Right cardiac atrium (tissue), 5 donors: ENCODE measurements around the gene HCAR2. TPM values are rescaled to one million over a fixed set of nuclear protein-coding genes. Genes with fewer than 3 reads are reported as not detected.
A peak's percentile ranks its signal among the peaks of the same experiment; 100 is the strongest.
"Not testable (repeated sequence)": the region's sequence is repeated elsewhere in the genome, so short reads cannot be mapped to it uniquely, and the experiment has no call there.

Experiments used
- ATAC-seq, 2 donors: fragments of 200-7000 bp; cut with Tn5 transposase; one replicate each; pipeline versions ENCODE4 v1.8.0 to v1.9.1; 2020; ENCODE audit warnings: moderate library complexity in 2 of 2, mild to moderate bottlenecking in 1 of 2
- DNase-seq, 3 donors: peaks; one replicate each; pipeline ENCODE4 v3.0.0-alpha.2; 2020
- H3K27ac ChIP-seq: one replicate; pipeline ENCODE4 v1.5.1; 2013; ENCODE audit warnings: mild to moderate bottlenecking, low read length, control low read depth, moderate library complexity
- H3K27me3 ChIP-seq: one replicate; pipeline ENCODE4 v1.6.1; 2013; ENCODE audit not compliant: control insufficient read depth, insufficient read depth
- H3K4me1 ChIP-seq: one replicate; pipeline ENCODE4 v1.6.1; 2013; ENCODE audit warnings: low read length; ENCODE audit not compliant: control insufficient read depth, insufficient read depth
- H3K4me3 ChIP-seq: one replicate; pipeline ENCODE4 v1.5.1; 2013; ENCODE audit warnings: low read length, control low read depth
- H3K9me3 ChIP-seq: one replicate; pipeline ENCODE4 v1.6.1; 2013; ENCODE audit warnings: low read length; ENCODE audit not compliant: control insufficient read depth
- WGBS: extraction: QIAGEN DNeasy Blood & Tissue Kit; methylation state at CpG from one replicate; pipeline ENCODE4 v1.1.7; 2013; 5-methylcytosine and 5-hydroxymethylcytosine counted together
- intact Hi-C, 4 donors: fragments of 100-400 bp; cut with DNase I; formaldehyde crosslinking; loops; one replicate each; pipeline versions ENCODE4 v1.11.0 to v1.14.0; 2022 to 2023
- polyA plus RNA-seq: library from polyadenylated mRNA; stranded (reverse); fragments of 200-250 nt; gene quantifications from one replicate; pipeline ENCODE4 v1.2.3, GENCODE V29; 2013
- total RNA-seq, 4 donors: library from RNA; stranded (reverse); fragmentation: NEBNext Ultra II Directional; extraction: Animal tissue kit (Norgen Biotek cat#: 25700); gene quantifications; one replicate each; pipeline ENCODE4 v1.2.1, GENCODE V29; 2021
- donor health status: healthy with polysubstance abuse.
- donor health status: DM: no; HTN: yes; CAD: no.
- donor health status: DM: no; HTN: no; CAD: no.
- donor health status: DM: no; HTN: yes; CAD: no; lungs with severe emphysema.
- donor health status: DM: yes; HTN: yes; CAD: no.

Gene HCAR2
- total and polyA plus RNA-seq, 5 donors: 0.16 to 0.58 TPM; not detected in 3

GRCh38 chr12:122661246-122661645 lies 41.9 kb downstream of the HCAR2 start:
- no peak overlapping the region for H3K27ac ChIP-seq
- ATAC-seq: no peak
- no peak overlapping the region for H3K4me3 ChIP-seq
- intact Hi-C loops: no loop called here
- WGBS: 89% methylated on average over 16 of the region's 16 CpGs
- no peaks in the 10 kb centered on the region for H3K9me3 ChIP-seq
- no peak for DNase-seq
- H3K27me3 ChIP-seq: no peaks in the 10 kb centered on the region
- H3K4me1 ChIP-seq: no peaks in the 10 kb centered on the region

- ATAC-seq (peak in 1 of 2 donors; percentile 43), DNase-seq (peak in 1 of 3 donors; percentile 18)
- H3K4me3 ChIP-seq: no peak overlapping the region
- no peaks in the 10 kb centered on the region for H3K4me1 ChIP-seq
- no peak overlapping the region for H3K27ac ChIP-seq
- no peaks in the 10 kb centered on the region for H3K27me3 ChIP-seq
- no peaks in the 10 kb centered on the region for H3K9me3 ChIP-seq
- intact Hi-C loops: no loop called here
- 71% methylated on average over 6 of the region's 6 CpGs for WGBS
Observed at GRCh38 chr12:122659579-122659978, 43.6 kb downstream of the HCAR2 start.

GRCh38 chr12:122656298-122656697 lies 46.9 kb downstream of the HCAR2 start:
- WGBS: 89% methylated on average over 3 of the region's 3 CpGs
- no peaks in the 10 kb centered on the region for H3K27me3 ChIP-seq
- DNase-seq (no peak), ATAC-seq (no peak)
- intact Hi-C loops: no loop called here
- H3K27ac ChIP-seq: no peak overlapping the region
- H3K9me3 ChIP-seq: no peaks in the 10 kb centered on the region
- H3K4me1 ChIP-seq: no peaks in the 10 kb centered on the region
- H3K4me3 ChIP-seq: no peak overlapping the region

- H3K4me3 ChIP-seq, H3K9me3 ChIP-seq, H3K4me1 ChIP-seq, ATAC-seq, H3K27ac ChIP-seq, DNase-seq, H3K27me3 ChIP-seq, intact Hi-C loops: not testable (repeated sequence)
- 97% methylated on average over 8 of the region's 8 CpGs for WGBS
Observed at GRCh38 chr12:122653291-122653690, 49.9 kb downstream of the HCAR2 start.

- H3K4me3 ChIP-seq: no peak overlapping the region
- intact Hi-C loops: no loop called here
- H3K27me3 ChIP-seq: no peaks in the 10 kb centered on the region
- H3K4me1 ChIP-seq: no peaks in the 10 kb centered on the region
- no peaks in the 10 kb centered on the region for H3K9me3 ChIP-seq
- H3K27ac ChIP-seq: no peak overlapping the region
- 75% methylated on average over 11 of the region's 11 CpGs for WGBS
- ATAC-seq (no peak), DNase-seq (no peak)
Observed at GRCh38 chr12:122651520-122652224, 51.5 kb downstream of the HCAR2 start.

Other genes starting within 250 kb of the HCAR2 start
- 10 to 100 TPM; 10.7 to 11.7 (median 10.8) TPM for gene ZCCHC8, start 202.4 kb downstream of the HCAR2 start, total RNA-seq
- 11.6 TPM for gene ZCCHC8, start 202.4 kb downstream of the HCAR2 start, polyA plus RNA-seq
- 10 to 100 TPM; 40.2 to 49.6 (median 44.1) TPM for gene RSRC2, start 176.4 kb downstream of the HCAR2 start, total RNA-seq
- gene RSRC2, start 176.4 kb downstream of the HCAR2 start, polyA plus RNA-seq: 47.5 TPM
- 1 to 10 TPM; 2.7 to 4.7 (median 4.2) TPM for gene KNTC1, start 176.1 kb downstream of the HCAR2 start, total RNA-seq
- 2.7 TPM for gene KNTC1, start 176.1 kb downstream of the HCAR2 start, polyA plus RNA-seq
- gene HCAR3, start 13.5 kb upstream of the HCAR2 start, total RNA-seq: not detected
- 0.05 TPM for gene HCAR3, start 13.5 kb upstream of the HCAR2 start, polyA plus RNA-seq
- gene HCAR1, start 27.5 kb upstream of the HCAR2 start, total RNA-seq: under 1 TPM in 3 of 4 donors, not detected in 1; 0.08 to 0.12 (median 0.11) TPM
- 0.20 TPM for gene HCAR1, start 27.5 kb upstream of the HCAR2 start, polyA plus RNA-seq
- 10 to 100 TPM; 25.1 to 26.5 (median 26.0) TPM for gene DENR, start 49.5 kb upstream of the HCAR2 start, total RNA-seq
- 16.5 TPM for gene DENR, start 49.5 kb upstream of the HCAR2 start, polyA plus RNA-seq
- 1 to 10 TPM in 2 of 4 donors, under 1 TPM in 2; 0.88 to 1.4 (median 1.1) TPM for gene CCDC62, start 71.2 kb upstream of the HCAR2 start, total RNA-seq
- 0.07 TPM for gene CCDC62, start 71.2 kb upstream of the HCAR2 start, polyA plus RNA-seq
- gene HIP1R, start 132.1 kb upstream of the HCAR2 start, total RNA-seq: 10 to 100 TPM; 25.0 to 48.7 (median 34.2) TPM
- 34.9 TPM for gene HIP1R, start 132.1 kb upstream of the HCAR2 start, polyA plus RNA-seq
- 10 to 100 TPM; 17.9 to 22.2 (median 18.9) TPM for gene VPS37B, start 192.8 kb upstream of the HCAR2 start, total RNA-seq
- 21.1 TPM for gene VPS37B, start 192.8 kb upstream of the HCAR2 start, polyA plus RNA-seq